Activated T-cell treated with anti-CD3 and anti-CD28 coated beads, Interleukin-2, amount 50 U/mL, for 72 hours (primary cell): ENCODE results near the gene DAAM2. TPM values are rescaled to one million over a fixed set of nuclear protein-coding genes. Genes with fewer than 3 reads are reported as not detected.

ENCODE experiments used
- ATAC-seq, 2 donors: fragments of 150-1000 bp; cut with Tn5 transposase; replicated peaks in 1 of 2; 2 replicates each; pipeline ENCODE4 v1.10.0; 2021; ENCODE audit warnings: moderate library complexity in 2 of 2, mild to moderate bottlenecking in 1 of 2
- DNase-seq, 2 donors: peaks; one replicate each; pipeline ENCODE4 v3.0.0; 2021 to 2022; ENCODE audit warnings: mixed read lengths in 1 of 2
- H3K27ac Mint-ChIP-seq: one replicate; pipeline ENCODE4 v1.8.0; 2022; ENCODE audit warnings: mild to moderate bottlenecking, moderate library complexity, mixed read lengths
- H3K27me3 Mint-ChIP-seq: one replicate; pipeline ENCODE4 v1.8.0; 2022; ENCODE audit warnings: low read depth, mixed read lengths
- H3K36me3 Mint-ChIP-seq, 2 donors: one replicate each; pipeline ENCODE4 v1.8.0; 2022; ENCODE audit warnings: mixed read lengths in 2 of 2, mild to moderate bottlenecking in 1 of 2; ENCODE audit not compliant: insufficient read depth in 2 of 2
- H3K4me1 Mint-ChIP-seq: one replicate; pipeline ENCODE4 v1.8.0; 2022; ENCODE audit warnings: low read depth, mixed read lengths
- H3K4me3 Mint-ChIP-seq, 2 donors: one replicate each; pipeline ENCODE4 v1.8.0; 2022; ENCODE audit warnings: mild to moderate bottlenecking in 2 of 2, mixed read lengths in 2 of 2, moderate library complexity in 2 of 2
- H3K9me3 Mint-ChIP-seq, 2 donors: one replicate each; pipeline ENCODE4 v1.8.0; 2022; ENCODE audit warnings: mixed read lengths in 2 of 2
- total RNA-seq, 2 donors: library from RNA; stranded (reverse); gene quantifications; one replicate each; pipeline ENCODE4 v1.2.3, GENCODE V29; 2022

Gene DAAM2
- total RNA-seq, 2 donors from 2014 or later, result not detected

DNA sequence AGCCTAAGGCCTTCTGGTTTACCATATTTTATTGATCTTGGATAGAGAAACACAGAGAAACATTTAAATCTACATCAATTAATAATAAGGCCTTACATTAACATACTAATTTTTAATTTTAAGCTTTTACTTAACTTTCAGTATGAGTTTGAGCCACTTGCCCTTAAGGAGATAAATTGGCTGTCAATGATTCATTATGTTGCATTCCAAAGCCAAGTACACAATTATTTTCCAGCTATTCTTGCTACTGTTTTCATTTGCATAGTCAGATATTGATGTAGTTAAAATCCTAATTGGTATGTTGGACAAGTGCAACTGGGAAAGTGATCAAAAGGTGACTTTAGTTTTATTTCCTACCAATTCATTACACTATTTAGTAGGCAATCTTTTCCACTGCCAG is 83.9 kb downstream of the DAAM2 start:
- no peak for ATAC-seq
- H3K27ac Mint-ChIP-seq, result no peak overlapping the region

DNA sequence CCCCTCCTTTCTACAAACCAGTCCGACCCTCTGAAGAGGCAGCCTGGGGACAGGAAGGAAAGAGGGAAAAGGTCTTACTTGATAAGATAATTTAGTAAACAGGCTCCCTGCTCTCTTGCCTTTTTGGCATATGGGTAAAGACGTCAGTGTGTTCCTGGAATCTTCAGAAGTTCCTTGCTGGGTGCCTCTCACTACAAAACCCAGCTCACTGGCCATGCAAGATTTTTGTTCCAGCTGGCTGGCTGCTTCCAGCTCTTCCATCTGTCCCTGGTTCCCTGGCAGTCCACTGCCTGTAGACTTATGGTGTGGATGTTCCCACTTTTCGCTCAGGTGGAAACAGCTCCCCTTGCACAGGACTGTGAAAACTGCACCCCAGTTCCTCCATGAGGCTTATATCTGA is 84.7 kb downstream of the DAAM2 start:
- no peak overlapping the region for H3K27ac Mint-ChIP-seq

More for the DNA sequence above, 83.9 kb downstream of the DAAM2 start:
- no peak for DNase-seq
- Mint-ChIP-seq H3K27me3 (peaks cover 26% of the 10 kb centered on the region), H3K9me3 (no peaks in the 10 kb centered on the region), H3K4me3 (no peak overlapping the region), H3K4me1 (no peaks in the 10 kb centered on the region), H3K36me3 (no peaks in the 10 kb centered on the region)

DNA sequence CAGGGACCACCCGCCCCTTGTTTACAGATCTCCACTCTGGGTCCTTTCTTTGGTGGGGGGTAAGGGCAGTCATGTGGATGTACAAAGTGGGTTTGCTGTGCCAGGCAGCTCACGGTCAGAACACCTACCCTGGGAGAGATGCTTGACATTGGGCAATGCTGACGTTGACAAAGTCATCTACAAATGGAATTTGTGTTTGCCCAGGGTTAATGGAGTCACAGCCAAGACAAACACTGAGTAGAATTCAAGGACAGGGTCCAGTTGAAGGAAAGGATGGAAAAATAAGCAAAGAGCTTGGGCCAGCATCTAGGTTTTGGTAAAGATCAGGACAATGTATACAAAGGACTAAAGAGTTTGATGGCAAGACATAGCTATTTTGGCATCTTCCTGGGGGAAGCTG is 87.4 kb downstream of the DAAM2 start:
- Mint-ChIP-seq H3K9me3 (no peaks in the 10 kb centered on the region), H3K27me3 (peaks cover 11% of the 10 kb centered on the region), H3K4me3 (no peak overlapping the region), H3K27ac (no peak overlapping the region), H3K36me3 (no peaks in the 10 kb centered on the region), H3K4me1 (no peaks in the 10 kb centered on the region)
- DNase-seq, result no peak
- no peak for ATAC-seq

More for the DNA sequence above, 84.7 kb downstream of the DAAM2 start:
- no peak for DNase-seq
- no peaks in the 10 kb centered on the region for H3K36me3 Mint-ChIP-seq
- no peaks in the 10 kb centered on the region for H3K9me3 Mint-ChIP-seq
- no peak for ATAC-seq
- no peaks in the 10 kb centered on the region for H3K4me1 Mint-ChIP-seq
- no peak overlapping the region for H3K4me3 Mint-ChIP-seq
- peaks cover 26% of the 10 kb centered on the region for H3K27me3 Mint-ChIP-seq

DNA sequence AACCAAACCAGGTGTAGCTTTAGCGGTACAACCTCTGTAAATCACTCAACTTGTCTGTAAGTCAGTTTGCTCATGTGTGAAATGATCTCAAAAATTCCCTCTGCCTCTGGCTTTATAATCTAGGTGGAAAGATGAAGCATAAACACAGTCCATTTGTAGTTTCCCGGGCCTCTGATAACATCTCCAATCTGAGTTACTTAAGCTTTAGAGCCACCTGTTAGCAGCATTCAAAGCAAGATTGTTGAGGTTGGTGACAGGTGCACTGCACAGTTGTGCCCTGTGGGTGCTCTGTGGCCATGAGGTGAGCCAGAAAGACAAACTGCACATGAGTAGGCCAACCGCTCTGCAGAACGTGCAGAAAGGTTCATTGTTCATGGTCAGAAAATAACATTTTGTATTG is 88.4 kb downstream of the DAAM2 start:
- DNase-seq (no peak), ATAC-seq (no peak)
- Mint-ChIP-seq H3K4me3 (no peak overlapping the region), H3K27ac (no peak overlapping the region), H3K4me1 (no peaks in the 10 kb centered on the region), H3K36me3 (no peaks in the 10 kb centered on the region), H3K27me3 (peaks cover 8% of the 10 kb centered on the region), H3K9me3 (no peaks in the 10 kb centered on the region)

DNA sequence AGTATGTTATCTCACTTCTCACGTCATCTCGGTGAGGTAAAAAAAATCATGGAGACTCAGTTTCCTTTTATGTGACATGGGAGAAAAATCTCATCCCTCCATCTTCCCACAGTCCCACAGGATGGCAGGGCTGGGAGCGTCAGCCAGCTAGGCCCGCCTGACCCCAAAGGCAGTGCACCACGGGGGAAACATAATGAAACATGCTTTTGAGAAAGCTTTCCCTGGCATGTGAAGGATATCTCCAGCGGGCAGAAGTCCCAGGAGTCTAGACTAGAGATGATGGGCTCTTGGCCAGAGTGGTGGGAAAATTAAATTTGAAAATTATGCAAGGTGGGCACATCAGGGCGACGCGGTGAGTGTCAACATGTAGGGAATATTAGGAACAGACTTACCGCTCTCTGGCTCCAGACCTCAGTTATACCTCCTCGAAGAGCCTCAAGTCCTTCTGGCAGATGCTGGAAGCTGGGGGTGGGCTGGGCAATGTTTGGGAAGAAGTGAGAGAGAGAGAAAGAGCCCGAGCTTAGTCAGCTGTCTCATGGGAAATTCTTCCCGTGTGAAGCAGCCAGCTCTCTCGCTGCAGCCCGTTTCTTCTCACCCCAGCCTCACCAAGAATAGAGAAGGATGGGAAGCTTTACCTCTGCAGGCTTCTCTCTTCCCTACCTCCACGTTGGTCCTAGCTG is 89.8 kb downstream of the DAAM2 start:
- no peaks in the 10 kb centered on the region for H3K4me1 Mint-ChIP-seq
- no peak for ATAC-seq

DNA sequence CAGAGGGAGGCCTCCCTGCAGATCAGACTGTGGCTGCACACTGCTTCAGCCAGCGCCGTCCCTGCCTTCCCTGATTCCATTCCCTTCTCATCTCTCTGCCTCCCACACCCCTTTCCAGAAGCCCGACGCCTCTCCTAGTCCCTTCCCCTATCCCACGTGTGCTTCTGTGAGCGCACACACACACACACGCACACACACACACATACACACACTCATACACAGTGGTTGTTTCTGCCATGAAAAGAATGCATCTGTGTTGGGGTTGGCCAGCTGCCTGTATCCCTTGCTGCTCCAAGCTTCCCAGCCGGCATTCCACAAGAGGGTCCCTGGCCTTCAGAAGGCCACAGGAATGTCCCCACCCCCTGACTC is 90.3 kb downstream of the DAAM2 start:
- Mint-ChIP-seq H3K9me3 (no peaks in the 10 kb centered on the region), H3K27ac (no peak overlapping the region), H3K36me3 (no peaks in the 10 kb centered on the region), H3K27me3 (no peaks in the 10 kb centered on the region), H3K4me3 (no peak overlapping the region), H3K4me1 (no peaks in the 10 kb centered on the region)
- no peak for DNase-seq
- ATAC-seq, result no peak

More for the DNA sequence above, 89.8 kb downstream of the DAAM2 start:
- H3K9me3 Mint-ChIP-seq, result no peaks in the 10 kb centered on the region
- H3K4me3 Mint-ChIP-seq, result no peak overlapping the region
- peaks cover 3% of the 10 kb centered on the region for H3K27me3 Mint-ChIP-seq
- DNase-seq, result no peak
- no peaks in the 10 kb centered on the region for H3K36me3 Mint-ChIP-seq
- no peak overlapping the region for H3K27ac Mint-ChIP-seq

DNA sequence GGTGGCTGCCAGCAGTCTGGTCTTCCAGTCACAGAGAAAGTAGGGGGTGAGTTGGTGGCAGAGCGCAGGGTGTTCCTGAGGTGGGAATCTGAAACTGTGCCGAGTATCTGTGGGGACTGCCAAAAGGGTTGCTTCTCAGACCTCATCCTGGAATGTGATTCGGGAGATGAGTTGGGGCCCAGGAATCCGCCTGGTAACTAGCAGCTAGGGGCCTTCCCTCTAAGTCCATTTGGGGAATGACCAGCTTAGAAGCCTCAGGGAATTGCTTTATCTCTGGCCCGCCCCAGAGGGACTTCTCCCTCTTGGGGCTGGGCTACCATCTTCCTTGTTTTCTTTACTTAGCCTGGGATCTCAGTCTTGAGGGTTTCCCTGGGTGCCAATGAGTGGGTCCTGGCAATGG is 92.5 kb downstream of the DAAM2 start:
- Mint-ChIP-seq H3K27ac (no peak overlapping the region), H3K27me3 (no peaks in the 10 kb centered on the region), H3K4me3 (no peak overlapping the region), H3K4me1 (no peaks in the 10 kb centered on the region), H3K9me3 (no peaks in the 10 kb centered on the region), H3K36me3 (no peaks in the 10 kb centered on the region)
- DNase-seq (no peak), ATAC-seq (no peak)

DNA sequence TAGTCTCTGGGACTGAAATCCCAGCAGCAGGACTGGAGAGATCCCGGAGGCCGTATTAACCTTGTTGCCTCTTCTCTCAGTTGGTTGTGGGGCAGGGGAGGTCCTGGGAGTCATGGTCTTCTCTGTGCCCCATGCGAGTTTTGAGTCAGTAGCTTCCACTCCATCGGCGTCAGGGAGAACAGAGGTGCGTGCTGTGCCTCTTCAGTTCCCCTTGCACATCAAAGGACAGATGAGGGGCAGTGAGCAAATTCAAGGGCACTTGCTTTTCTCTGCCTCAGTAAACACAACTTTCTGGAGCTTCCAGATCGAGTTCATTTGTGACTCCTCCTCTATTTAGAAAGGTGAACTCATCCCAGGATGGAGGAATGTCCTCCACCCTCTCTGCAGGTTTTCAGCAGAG is 93.5 kb downstream of the DAAM2 start:
- Mint-ChIP-seq H3K9me3 (no peaks in the 10 kb centered on the region), H3K4me3 (no peak overlapping the region), H3K27ac (no peak overlapping the region), H3K4me1 (no peaks in the 10 kb centered on the region), H3K36me3 (no peaks in the 10 kb centered on the region), H3K27me3 (no peaks in the 10 kb centered on the region)
- DNase-seq (no peak), ATAC-seq (no peak)

DNA sequence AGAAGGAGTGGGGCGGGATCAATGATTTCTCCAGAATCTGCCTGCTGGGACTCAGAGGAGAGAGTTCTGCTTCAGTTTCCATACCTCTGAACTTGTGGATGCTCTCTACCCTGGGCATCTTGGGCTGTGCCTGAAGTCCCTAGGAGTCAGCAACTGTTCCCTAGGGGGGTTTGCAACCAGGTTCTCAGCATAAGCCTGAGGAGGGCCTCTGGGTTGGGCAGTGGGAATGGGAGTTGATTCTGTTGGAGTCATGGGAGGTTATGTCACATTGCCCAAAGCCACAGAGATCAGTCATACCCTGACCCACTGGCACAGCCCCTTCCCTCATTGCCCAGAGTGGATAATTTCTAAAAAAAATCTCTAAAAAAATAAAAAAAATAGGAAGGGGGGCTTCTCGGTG is 94.7 kb downstream of the DAAM2 start:
- ATAC-seq, result no peak
- Mint-ChIP-seq H3K27ac (no peak overlapping the region), H3K4me3 (no peak overlapping the region), H3K36me3 (no peaks in the 10 kb centered on the region), H3K9me3 (no peaks in the 10 kb centered on the region), H3K4me1 (no peaks in the 10 kb centered on the region), H3K27me3 (no peaks in the 10 kb centered on the region)
- DNase-seq, result no peak

DNA sequence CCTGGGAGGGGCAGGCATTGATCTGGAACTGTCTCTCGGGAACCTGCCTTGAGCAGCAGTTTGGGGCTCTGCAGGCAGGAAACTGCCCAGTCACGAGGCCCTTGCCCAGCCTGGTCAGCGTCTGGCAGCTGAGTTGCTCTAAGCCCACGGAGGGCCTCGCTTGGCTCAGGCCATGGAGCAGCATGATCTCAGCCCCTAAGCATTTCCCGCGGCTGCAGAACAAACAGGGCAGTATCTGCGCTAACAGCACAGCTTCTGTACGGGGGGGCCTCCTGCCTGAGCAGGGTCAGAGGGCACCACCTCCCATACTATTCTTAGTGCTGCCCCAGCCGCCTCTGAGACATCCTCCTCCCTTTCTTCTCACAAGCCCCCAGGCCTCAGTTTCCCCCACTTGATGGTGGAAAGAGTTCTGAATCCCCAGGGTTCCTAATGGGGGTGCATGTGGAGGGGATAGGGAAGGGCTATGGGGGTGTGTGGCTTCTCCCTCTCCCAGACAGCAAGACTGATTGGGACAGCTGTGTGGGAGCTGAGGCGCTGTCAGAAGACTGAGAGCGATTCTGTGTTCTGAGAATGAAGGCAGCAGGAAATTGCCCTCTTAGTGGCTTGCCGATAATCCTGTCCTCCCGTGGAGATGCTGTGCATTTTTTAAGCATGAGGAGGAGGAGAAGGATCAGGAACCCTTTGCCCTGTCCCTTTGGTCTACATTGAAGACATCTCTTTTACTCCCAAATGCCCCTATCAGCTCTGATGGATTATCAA is 95.7 kb downstream of the DAAM2 start:
- DNase-seq, result no peak
- no peak overlapping the region for H3K27ac Mint-ChIP-seq
- H3K9me3 Mint-ChIP-seq, result no peaks in the 10 kb centered on the region
- H3K4me3 Mint-ChIP-seq, result no peak overlapping the region
- H3K27me3 Mint-ChIP-seq, result no peaks in the 10 kb centered on the region
- no peaks in the 10 kb centered on the region for H3K36me3 Mint-ChIP-seq
- ATAC-seq, result no peak
- H3K4me1 Mint-ChIP-seq, result no peaks in the 10 kb centered on the region

DNA sequence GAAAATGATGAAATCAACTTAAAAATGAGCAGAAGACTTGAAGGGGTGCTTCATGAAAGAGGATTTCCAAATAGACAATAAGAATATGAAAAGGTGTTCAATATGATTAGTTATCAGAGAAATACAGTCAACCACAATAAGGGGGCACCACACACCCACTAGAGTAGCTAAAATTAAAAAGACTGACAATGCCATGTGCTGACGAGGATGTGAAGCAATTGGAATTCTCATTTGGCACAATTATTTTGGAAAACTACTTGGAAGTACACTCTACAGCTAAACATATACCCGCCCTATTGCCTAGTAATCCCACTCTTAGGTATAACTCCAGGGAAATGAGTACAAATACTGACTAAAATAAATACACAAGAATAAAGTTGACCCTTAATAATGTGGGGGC is 97.1 kb downstream of the DAAM2 start:
- DNase-seq (no peak), ATAC-seq (no peak)
- Mint-ChIP-seq H3K36me3 (no peaks in the 10 kb centered on the region), H3K4me3 (no peak overlapping the region), H3K9me3 (no peaks in the 10 kb centered on the region), H3K4me1 (no peaks in the 10 kb centered on the region), H3K27ac (no peak overlapping the region), H3K27me3 (no peaks in the 10 kb centered on the region)

DNA sequence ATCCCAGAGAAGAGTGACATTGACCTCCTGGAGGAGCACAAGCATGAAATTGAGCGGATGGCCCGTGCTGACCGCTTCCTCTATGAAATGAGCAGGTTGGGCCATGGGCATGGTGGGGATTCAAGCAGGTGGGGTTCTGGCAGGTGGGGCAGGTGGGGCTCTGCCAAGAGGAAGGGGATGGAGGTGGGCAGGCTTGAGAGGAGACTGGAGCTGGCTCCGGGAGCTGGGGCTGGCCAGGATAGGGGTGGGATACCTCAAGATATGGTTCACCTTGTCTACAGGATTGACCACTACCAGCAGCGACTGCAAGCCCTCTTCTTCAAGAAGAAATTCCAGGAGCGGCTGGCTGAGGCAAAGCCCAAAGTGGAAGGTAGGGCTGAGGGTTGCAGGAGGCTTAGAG is 99.2 kb downstream of the DAAM2 start:
- no peak overlapping the region for H3K27ac Mint-ChIP-seq
- no peaks in the 10 kb centered on the region for H3K4me1 Mint-ChIP-seq
- H3K27me3 Mint-ChIP-seq, result no peaks in the 10 kb centered on the region
- H3K9me3 Mint-ChIP-seq, result no peaks in the 10 kb centered on the region
- DNase-seq (no peak), ATAC-seq (no peak)
- no peaks in the 10 kb centered on the region for H3K36me3 Mint-ChIP-seq
- H3K4me3 Mint-ChIP-seq, result no peak overlapping the region

DNA sequence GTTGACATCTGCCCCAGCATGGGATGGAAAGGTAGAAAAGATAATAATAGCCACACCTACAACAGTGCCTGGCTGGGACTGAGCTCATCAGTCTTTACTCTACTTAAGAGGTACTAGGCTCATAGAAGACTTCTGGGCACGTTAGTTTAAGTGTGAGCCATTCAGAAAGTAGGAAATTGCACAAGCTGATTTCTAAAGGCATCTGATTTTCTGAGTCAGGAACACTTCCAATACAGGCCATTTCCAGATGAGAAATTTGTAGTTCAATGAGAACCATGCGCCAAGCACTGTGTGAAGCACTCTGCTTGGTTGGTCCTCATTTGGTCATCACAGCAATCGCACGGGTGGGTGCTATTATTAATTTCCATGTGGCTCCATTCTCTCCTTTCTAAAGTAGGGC is 99.8 kb downstream of the DAAM2 start:
- ATAC-seq (no peak), DNase-seq (no peak)
- Mint-ChIP-seq H3K9me3 (no peaks in the 10 kb centered on the region), H3K4me1 (no peaks in the 10 kb centered on the region), H3K4me3 (no peak overlapping the region), H3K27me3 (no peaks in the 10 kb centered on the region), H3K36me3 (no peaks in the 10 kb centered on the region), H3K27ac (no peak overlapping the region)
